Urothelium cell line (cell line): ENCODE data around the gene NDUFC2.
A peak's percentile ranks its signal among the peaks of the same experiment; 100 is the strongest.
"Not testable (repeated sequence)": the region's sequence is repeated elsewhere in the genome, so short reads cannot be mapped to it uniquely, and the experiment has no call there.

Experiments
- DNase-seq: peaks from one replicate; pipeline ENCODE4 v3.0.0; 2011; ENCODE audit warnings: low spot score, mixed read lengths
- FAIRE-seq: peaks from 2 replicates; lab custom pipeline; 2011; peaks lifted over from hg19 to GRCh38; lab: Jason Lieb, UNC

NDUFC2 gene

GRCh38 chr11:78079232-78080083 is at the start of gene NDUFC2:
TSS of gene NDUFC2 (minus strand) at chr11:78079862. CDS start at chr11:78079744, 118 bp downstream.
- DNase-seq, result peak; percentile 91
- no peak for FAIRE-seq

DNA sequence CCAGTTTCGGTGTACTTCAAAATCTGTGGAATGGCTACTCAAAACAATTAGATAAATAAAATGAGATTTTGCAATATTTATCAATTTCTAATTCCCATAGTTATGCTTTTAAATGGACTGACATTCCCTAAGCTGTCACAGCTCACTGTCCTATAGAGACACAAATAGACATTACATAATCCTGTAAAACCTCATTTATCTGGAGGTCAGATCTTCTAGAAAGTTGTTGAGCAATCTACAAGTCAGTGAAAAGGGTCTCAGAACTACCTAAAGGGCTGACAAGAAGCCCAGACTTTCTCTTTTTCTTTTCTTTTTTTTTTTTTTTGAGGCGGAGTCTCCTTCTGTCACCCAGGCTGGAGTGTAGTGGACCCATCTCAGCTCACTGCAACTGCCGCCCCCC is 47.7 kb upstream of the NDUFC2 start:
- FAIRE-seq, result no peak

GRCh38 chr11:78112582-78113275 is 33.1 kb upstream of the NDUFC2 start:
- DNase-seq, result no peak
- FAIRE-seq, result no peak

More for the DNA sequence above, 47.7 kb upstream of the NDUFC2 start:
- no peak for DNase-seq

DNA sequence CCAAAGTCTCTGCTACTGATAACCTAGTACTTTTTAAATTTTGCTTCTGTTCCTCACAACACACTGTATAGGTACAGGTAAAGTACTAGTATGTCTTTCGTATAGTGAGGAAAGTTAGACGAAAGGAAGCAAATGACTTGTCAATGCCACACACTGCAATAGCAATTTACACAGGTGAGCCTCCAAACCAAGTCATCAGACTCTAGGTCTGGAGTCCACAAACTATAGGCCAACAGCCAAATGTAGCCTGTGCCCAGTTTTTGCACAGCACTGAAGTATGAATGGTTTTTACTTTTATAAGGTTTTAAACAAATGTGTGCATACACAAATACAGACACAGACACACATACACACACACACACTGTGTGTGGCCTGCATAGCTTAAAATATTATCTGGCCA is 31.6 kb upstream of the NDUFC2 start:
- FAIRE-seq, result no peak
- DNase-seq, result no peak

DNA sequence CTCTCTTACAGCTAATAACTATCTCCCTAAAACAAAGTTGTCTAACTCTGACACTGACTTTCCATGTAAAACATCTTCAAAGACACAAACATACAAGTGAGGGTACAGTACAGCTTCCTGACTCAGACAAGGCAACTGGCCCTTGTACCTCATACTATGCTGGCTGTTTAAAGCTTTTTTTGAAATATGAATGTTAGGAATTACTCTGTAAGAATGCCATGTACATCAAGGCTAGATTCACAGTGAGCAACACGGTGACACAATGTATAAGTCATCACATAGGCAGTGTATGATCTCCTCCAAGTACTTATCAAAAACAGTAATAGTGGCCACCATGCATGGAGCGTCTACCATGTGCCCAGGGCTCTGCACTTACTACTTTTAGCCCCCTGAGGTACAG is 31.2 kb upstream of the NDUFC2 start:
- no peak for DNase-seq
- no peak for FAIRE-seq

DNA sequence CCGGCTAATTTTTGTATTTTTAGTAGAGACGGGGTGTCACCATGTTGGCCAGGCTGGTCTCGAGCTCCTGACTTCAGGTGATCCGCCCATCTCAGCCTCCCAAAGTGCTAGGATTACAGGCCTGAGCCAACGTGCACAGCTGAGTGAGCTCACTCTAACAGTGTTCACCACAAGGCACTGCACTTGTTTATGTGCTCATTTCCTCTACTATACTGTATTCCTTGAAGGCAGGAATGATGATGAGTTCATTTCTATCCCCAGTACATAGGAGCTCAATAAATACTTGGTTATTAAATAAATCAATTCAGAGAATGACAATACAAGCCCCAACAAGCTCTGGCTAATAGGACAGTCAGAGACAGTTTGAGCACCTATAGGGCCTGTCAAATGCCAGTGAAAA is 30.7 kb upstream of the NDUFC2 start:
- FAIRE-seq (no peak), DNase-seq (no peak)

DNA sequence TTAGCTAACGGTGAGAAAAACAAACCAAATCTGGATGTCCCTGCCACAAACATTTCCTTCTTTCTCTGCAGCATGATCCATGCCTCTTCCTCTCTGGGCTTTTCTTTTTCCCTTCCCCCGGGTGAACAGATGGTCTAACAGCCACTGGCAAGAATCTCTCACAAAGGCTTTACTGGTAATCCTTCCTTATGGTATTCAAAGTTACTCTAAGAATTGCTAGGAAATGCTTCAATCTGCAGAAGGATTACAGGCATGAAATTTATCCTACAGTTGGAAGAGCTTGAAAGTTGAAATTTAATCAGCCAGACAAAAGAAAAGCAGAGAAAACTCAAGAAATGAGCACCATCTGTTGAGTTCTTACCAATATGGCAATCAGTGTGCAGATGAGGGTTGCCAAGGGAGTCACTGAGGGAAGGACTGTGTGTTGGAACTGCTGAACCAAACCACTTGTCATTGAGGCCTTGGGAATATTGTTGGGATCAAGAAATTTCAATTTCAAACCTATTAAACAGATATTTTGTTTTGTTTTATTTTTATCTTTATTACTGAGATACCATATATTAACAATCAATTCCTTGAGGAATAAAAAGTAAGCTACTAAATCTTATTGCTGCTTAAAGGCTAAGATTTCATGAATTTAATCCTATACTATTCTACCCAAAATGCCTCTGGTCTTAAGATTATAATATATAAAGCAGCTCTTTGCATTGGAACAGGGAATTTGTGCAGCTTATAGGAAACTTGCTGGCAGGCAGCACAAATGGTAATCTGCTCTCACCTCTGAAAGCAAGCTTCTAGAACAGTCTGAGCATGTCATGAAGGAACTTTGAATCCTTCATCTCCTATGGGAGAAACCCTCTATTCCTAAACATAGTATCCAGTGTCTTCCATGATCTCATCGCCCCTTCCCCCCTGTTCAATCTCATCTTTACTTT is 29.7 kb upstream of the NDUFC2 start:
- DNase-seq (no peak), FAIRE-seq (no peak)

DNA sequence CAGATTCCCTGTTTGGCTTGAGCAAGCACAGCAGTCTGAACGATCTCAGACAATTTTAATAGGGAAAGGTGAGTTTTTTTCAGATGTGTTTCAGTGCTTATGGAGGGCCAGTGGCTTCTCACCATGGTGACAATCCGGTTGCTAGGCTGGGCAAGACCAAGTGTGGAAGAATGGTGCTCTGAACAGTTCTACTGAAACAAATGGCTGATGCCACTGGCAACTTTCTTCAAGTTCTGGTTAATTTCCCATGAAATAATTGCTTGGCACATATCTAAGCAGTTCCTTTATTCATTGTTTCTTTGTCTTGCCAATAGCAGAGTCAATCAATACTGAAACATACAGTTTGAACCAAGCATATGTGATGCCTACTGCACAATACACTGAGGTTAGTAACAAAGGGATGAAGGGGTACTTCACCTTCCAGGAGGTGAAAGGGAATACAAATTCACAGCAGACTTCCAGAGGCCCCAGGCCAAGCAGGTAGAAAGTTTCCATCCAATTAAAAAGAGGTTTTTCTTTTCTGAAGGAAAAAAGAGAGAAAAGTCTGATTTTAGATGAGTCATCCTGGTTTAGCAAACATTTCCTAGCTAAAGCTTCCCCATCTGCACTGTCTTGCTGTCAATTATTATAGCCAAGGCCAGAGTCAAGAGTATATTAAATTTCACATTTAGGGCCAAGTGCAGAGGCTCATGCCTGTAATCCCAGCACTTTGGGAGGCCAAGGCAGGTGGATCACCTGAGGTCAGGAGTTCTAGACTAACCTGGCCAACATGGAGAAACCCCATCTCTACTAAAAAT is 21.2 kb upstream of the NDUFC2 start:
- FAIRE-seq (no peak), DNase-seq (no peak)

- DNase-seq, result no peak
- no peak for FAIRE-seq
Observed at GRCh38 chr11:78100261-78100660, 20.6 kb upstream of the NDUFC2 start.

- no peak for FAIRE-seq
Observed at GRCh38 chr11:78099666-78100065, 20.0 kb upstream of the NDUFC2 start.

GRCh38 chr11:78097666-78098385 is 18.2 kb upstream of the NDUFC2 start:
- no peak for FAIRE-seq

More at GRCh38 chr11:78099666-78100065, 20.0 kb upstream of the NDUFC2 start:
- DNase-seq, result no peak

DNA sequence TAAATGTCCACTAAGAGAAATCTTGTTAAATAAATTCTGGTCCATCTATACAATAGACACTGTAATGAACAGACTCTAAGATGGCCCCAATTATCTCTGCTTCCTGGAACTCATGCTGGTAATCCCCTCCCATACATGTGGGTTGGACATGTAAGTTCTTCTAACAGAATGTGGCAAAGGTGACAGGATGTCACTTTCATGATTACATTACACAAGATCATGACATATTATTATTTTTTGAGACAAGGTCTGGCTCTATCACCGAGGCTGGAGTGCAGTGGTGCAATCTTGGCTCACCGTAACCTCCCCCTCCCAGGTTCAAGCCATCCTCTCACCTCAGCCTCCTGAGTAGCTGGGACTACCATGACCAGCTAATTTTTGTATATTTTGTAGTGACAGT is 14.6 kb upstream of the NDUFC2 start:
- FAIRE-seq, result no peak
- DNase-seq, result no peak

More at GRCh38 chr11:78097666-78098385, 18.2 kb upstream of the NDUFC2 start:
- no peak for DNase-seq

- not testable (repeated sequence) for DNase-seq, FAIRE-seq
Observed at GRCh38 chr11:78086521-78087074, 6.9 kb upstream of the NDUFC2 start.

DNA sequence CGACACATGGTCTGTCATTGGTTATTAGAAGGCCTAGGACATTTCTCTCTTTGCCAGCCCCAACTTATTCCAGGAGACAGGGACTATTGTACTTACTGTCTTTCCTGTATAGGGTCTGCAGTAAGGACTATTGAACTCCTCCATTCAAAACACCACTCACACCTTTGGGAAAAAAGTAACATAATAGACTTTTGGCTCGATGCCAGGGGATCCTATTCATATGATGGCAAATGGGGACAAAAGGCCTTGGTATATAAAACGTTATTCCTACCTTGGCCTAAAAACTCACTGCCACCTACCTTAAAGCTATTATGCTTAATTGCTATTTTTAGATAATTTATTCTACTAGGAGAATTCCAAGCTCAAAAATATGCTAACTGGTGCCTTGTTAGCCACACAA is 6.3 kb upstream of the NDUFC2 start:
- DNase-seq, result no peak
- FAIRE-seq, result no peak

- not testable (repeated sequence) for DNase-seq, FAIRE-seq
Observed at GRCh38 chr11:78084506-78084905, 4.8 kb upstream of the NDUFC2 start.

DNA sequence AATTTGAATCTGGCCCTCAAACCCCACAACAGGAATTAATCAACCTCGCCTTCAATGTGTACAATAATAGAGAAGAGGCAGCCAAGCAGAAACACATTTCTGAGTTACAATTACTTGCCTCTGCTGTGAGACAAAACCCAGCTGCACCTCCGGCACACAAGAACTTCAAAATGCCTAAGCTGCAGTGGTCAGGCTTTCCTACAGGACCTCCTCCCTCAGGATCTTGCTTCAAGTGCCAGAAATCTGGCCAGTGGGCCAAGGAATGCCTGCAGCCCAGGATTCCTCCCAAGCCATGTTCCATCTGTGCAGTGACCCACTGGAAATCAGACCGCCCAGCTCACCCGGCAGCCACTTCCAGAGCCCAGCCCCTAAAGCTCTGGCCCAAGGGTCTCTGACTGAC is 3.4 kb upstream of the NDUFC2 start:
- DNase-seq (no peak), FAIRE-seq (no peak)

GRCh38 chr11:78082146-78082545 is 2.5 kb upstream of the NDUFC2 start:
- no peak for FAIRE-seq
- DNase-seq, result no peak

GRCh38 chr11:78081583-78081982 is 1.9 kb upstream of the NDUFC2 start:
- no peak for FAIRE-seq
- no peak for DNase-seq

GRCh38 chr11:78080818-78081495 is 1.3 kb upstream of the NDUFC2 start:
- DNase-seq, result no peak
- FAIRE-seq, result no peak
